HG03066 (cell line): ENCODE results near the gene CAMTA1.
"Not testable (repeated sequence)": the region's sequence is repeated elsewhere in the genome, so short reads cannot be mapped to it uniquely, and the experiment has no call there.

Experiments
- ATAC-seq: cut with Tn5 transposase; IDR thresholded peaks from one replicate; pipeline ENCODE4 v1.9.1; 2021; ENCODE audit warnings: low read depth; ENCODE audit not compliant: unreplicated experiment

The CAMTA1 gene

GRCh38 chr1:7598058-7598457 is 812.8 kb downstream of the CAMTA1 start:
- not testable (repeated sequence) for ATAC-seq

- ATAC-seq, result not testable (repeated sequence)
These were observed 819.7 kb downstream of the CAMTA1 start for GRCh38 chr1:7604906-7605305.

- ATAC-seq, result no peak
These were observed 820.8 kb downstream of the CAMTA1 start for GRCh38 chr1:7606096-7606495.

DNA sequence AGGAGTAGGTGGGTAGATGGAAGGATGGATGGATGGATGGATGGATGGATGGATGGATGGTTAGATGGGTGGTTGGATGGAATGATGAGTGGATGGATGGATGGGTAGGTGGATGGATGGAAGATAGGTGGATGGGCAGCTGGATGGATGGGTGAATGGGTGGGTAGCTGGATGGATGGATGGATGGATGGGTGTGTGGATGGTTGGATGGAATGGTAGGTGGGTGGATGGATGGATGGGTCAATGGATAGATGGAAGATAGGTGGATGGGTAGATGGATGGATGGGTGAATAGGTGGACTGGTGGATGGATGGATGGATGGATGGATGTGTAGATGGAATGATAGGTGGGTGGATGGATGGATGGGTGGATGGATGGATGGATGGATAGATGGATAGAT is 821.8 kb downstream of the CAMTA1 start:
- ATAC-seq, result no peak

GRCh38 chr1:7608628-7609305 is 823.5 kb downstream of the CAMTA1 start:
- ATAC-seq, result no peak

GRCh38 chr1:7609311-7609994 is 824.2 kb downstream of the CAMTA1 start:
- ATAC-seq, result no peak

GRCh38 chr1:7610106-7610731 is 825.0 kb downstream of the CAMTA1 start:
- ATAC-seq, result no peak

DNA sequence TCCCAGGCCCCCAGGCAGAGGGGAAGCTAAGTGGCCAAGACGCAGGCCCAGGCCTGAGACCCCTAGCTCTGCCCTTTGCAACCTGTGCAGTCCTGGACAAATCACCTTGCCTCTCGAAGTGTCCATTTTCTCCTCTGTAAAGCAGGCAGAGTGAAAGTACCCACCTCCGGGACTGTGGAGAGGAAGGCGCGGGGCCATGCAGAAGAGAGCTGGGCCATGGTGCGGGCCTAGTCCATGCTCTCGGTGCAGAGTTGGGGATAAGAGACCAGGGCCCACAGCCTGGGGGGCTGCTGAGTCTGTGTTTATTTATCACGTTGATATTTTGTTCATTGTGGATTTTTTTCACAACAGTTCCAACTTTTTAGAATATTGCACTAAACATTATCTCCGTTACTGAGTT is 825.7 kb downstream of the CAMTA1 start:
- ATAC-seq, result no peak

GRCh38 chr1:7611421-7612010 is 826.3 kb downstream of the CAMTA1 start:
- no peak for ATAC-seq

DNA sequence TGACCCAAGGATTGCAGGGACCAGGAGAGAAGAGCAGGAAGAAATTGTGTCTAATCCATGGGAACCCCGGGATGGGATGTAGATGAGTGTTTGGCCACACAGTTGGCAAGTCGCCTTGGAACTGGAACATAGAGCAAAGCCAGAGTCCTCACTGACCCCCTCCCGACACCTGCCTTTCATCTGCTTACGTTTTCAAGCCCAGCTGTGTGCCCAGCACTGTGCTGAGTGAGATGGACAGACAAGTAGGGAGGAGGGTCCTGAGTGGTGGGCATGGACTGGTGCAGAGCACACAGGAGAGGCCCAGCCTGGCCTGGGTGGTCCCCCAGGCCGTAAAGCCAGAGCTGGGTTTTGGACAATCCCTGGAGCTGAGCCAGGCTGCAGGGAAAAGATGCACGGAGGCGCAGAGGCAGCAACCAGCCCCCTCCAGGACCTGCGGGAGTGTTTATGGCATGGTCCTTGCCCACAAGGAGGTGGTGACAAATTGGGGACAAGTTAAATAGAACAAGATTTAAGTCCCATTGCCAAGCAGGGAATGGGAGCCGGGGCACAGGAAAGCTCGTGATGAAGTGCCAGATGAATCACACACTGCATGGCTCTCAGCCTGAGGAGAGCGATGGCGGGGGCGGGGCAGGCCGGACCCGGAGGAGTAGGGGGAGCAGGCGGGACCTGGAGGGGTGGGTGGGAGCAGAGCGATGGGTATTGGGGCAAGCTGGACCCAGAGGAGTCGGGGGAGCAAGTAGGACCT is 828.0 kb downstream of the CAMTA1 start:
- no peak for ATAC-seq

DNA sequence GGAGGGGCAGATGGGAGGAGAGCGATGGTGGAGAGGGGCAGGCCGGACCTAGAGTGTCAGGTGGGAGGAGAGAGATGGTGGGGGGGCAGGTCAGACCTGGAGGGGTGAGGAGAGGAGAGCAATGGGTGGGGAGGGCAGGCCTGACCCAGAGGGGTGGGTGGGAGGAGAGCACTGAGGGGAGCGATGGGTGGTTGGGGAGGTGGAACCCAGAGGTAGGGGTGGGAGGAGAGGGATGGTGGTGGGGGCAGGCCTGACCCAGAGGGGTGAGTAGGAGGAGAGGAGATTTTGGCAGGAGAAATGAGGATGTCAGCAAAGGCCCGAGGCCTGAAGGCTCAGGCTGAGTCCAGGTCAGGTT is 828.6 kb downstream of the CAMTA1 start:
- no peak for ATAC-seq

DNA sequence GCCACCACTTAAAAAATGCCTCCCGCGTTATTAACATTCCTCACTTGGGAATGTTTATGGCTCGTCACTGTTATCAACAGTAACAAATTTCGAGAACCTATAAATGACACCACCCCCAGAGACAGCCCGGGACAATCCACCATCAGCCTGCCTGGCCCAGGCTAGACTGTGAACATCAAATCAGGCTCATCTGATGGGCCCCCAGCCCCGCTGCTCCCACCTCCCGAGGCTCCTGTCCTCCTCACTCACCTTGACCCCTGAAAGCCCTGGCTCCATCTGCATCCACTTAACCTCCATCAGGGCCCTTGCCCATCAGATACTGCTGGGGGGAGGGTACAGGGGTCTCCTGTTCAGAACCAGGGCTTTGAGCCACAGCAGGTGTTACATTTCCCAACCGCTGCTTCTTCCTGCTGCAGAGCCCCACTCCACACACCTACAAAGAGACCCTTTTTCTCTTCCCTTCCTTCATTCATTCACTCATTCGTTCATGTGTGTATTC is 829.4 kb downstream of the CAMTA1 start:
- no peak for ATAC-seq

GRCh38 chr1:7615138-7615537 is 829.9 kb downstream of the CAMTA1 start:
- no peak for ATAC-seq

DNA sequence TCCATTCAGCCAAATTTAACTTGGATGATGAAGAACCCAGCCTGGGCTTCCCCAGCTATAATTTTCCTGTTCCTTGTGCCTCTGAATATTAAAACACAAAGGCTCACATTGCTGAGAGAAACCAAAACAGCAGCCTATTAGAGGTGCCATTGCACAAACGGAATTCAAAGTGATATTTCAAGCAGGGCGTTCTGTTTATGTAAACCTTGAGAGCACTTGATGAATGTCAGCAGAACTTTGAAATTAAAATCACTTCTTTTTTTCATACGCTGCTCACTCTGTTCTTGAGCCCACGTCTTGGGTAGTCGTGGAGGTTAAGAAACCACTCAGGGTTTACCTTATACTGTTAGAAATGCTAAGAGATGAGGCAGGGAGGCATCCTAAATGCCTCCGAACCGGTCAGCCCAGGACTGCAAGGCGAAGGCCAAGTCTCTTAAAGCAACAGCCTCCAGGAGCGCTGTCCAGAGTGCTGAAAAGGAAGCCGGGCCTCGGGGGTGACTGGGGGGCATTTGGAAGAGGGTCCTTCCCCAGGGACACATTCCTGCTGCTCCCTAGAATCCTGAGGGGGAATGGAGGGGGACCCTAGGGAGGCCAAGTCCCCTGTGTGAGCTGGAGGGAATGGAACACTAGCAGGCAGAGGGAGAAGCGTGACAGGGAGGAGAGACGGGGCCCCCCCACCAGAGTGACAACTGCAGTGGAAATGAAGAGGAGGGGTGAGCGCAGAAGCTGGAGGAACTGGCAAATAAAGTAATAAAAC is 831.0 kb downstream of the CAMTA1 start:
- no peak for ATAC-seq

DNA sequence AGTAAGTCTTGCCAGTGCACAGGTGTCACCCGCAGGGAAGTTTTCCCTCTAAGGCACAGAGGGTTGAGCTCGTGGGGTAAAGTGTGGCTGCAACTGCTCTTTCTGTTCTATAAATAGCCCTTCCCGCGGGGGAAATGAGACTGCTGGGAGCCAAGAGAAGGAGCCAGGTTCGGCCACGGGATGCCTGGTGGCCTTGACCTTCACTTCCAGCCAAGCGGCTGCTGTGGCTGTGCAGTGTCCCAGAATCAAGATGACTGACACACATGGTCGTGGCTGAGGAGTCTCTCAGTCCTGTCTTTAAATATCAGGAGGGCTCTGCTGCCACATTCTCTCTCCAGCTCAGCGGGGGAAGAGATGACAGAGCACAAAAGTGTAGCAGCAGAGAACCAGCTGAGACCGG is 831.7 kb downstream of the CAMTA1 start:
- no peak for ATAC-seq

GRCh38 chr1:7617826-7618225 is 832.6 kb downstream of the CAMTA1 start:
- no peak for ATAC-seq

DNA sequence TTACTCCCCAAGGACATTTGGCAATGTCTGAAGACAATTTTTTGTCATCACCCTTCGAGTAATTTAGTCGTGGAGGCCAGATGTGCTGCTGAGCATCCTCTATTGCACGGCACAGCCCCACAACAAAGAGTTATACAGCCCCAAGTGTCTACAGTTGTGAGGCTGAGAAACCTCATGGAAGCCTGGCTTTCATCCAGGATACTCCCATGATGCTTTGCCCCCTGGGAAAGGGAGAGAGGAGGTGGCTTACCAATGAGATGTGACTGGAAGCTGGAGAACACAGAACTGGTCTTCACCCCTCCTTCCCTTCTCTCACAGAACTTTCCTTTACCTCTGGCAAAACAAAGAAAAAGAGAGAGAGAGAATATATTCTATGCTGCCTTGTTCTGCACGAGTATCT is 834.9 kb downstream of the CAMTA1 start:
- ATAC-seq, result no peak

DNA sequence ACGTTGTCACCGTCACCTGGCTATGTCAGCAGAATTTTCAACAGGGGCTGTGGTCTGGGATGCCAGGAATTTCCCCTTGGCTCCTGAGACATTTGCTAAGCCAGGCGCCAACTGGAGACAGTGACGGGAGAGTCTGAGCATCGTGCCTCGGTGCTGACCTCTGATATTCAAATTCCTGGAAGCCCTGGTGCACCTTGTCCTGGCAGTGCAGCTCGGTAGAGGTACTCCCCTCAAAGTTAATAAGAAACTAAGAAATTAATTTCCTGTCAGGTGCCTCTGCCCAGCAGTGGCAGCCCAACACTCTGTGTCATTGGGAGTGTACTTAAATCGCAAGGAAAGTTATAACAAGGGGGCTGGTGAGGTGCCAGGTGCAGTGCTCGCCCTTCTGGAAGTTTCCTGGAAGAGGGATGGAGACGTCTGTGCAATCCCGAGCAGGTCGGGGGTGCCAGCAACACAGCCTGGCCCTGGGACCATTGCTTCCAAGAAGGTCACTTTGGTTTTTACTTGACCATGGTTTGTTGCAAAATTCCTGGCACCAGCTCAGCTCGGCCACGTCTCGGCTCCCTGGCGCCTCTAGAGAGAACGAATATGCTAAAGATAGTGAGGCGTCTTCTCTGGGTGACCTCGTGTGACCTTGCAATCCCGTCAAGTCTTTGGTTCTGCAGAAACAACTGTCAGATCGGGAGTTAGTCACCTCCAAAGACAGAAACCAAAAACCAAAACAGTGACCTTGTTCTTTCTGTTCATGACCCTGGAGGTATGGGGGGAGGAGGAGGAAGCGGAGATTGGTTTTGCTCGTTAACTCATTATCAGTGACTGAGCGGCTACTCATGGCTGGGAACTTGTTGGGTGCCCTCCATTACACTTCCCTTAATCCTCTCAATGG is 836.3 kb downstream of the CAMTA1 start:
- no peak for ATAC-seq

- ATAC-seq, result no peak
These were observed 838.6 kb downstream of the CAMTA1 start for GRCh38 chr1:7623842-7624241.
